Measurements from ENCODE around the gene IL1RAPL2.
"Not testable (repeated sequence)": the region's sequence is repeated elsewhere in the genome, so short reads cannot be mapped to it uniquely, and the experiment has no call there.

IL1RAPL2 gene

DNA sequence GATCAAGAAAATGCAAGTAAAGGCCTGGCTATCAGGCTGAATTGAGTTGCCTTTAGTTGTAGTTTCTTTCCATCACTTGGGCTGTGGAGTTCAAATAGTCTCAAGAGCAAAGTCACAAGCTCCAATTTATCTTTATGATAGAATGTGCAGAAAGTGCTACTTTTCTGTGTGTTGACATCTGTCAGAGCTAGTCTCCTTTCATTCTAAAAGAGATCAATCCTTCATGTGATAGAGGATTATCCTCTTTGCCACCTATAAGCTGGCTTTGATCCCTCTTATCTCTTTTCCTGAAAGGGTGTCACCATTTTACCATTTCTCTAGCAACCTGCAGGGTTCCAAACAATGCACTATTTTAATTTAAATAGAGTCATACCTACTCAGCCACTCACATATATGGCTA, 429.5 kb downstream of the IL1RAPL2 start:
- H3K4me1 ChIP-seq, result no peaks in the 10 kb centered on the region
- no peaks in the 10 kb centered on the region for H3K27me3 ChIP-seq
- no peak overlapping the region for H3K4me2 ChIP-seq
- H3K9me3 ChIP-seq, result no peaks in the 10 kb centered on the region
- no peak overlapping the region for H3K9ac ChIP-seq
- H3K27ac ChIP-seq, result no peak overlapping the region
- H3K4me3 ChIP-seq, result no peak overlapping the region
- TF ChIP-seq Cebpa-rat (IDR thresholded peaks at IDR 0.05), result no peak
- no peaks in the 10 kb centered on the region for H4K20me1 ChIP-seq
- no peaks in the 10 kb centered on the region for H3K36me3 ChIP-seq

DNA sequence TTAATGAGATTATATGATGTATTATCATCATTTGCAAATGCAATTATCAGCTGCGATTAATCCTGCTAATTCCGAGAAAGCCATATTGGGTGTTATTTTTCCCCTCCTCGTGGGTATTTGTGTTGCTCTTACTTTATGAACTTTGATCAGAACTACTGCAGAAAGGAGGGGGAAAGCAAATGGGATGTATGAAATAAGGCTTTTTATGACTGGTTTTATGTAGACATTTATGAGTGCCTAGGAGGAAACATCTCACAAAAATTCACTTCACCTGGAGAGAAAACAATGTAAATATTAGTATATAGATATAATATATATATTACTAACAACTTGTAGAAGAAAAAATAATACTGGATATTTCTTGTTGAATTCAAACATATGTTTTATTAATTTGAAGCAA, 440.1 kb downstream of the IL1RAPL2 start:
- Histone ChIP-seq H3K36me3 (no peaks in the 10 kb centered on the region), H3K27ac (no peak overlapping the region), H3K4me3 (no peak overlapping the region), H3K27me3 (no peaks in the 10 kb centered on the region), H3K9me3 (no peaks in the 10 kb centered on the region), H3K9ac (no peak overlapping the region), H3K4me1 (no peaks in the 10 kb centered on the region), H3K4me2 (no peak overlapping the region), H4K20me1 (no peaks in the 10 kb centered on the region)
- TF ChIP-seq Cebpa-rat (IDR thresholded peaks at IDR 0.05), result no peak

DNA sequence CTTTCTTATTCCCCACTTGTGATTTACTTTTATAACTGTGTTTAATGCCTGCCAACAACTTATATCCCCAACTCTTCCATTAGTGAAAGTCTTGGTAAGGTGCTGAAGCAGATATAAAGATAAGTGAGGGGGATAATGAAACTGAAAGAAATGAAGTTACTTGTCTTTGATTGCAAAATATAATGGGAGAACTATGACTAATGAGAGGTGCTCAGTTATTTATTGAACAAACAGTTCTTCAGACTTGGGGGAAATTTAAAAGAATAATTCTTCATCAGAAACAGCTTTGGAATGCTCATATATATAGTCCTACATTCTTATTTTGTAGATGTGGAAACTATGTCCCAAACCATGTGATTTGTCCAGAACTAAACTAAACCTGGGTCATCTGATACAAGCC, 441.0 kb downstream of the IL1RAPL2 start:
- Histone ChIP-seq H3K4me3 (no peak overlapping the region), H3K4me1 (no peaks in the 10 kb centered on the region), H3K36me3 (no peaks in the 10 kb centered on the region), H3K4me2 (no peak overlapping the region), H3K27ac (no peak overlapping the region), H4K20me1 (no peaks in the 10 kb centered on the region), H3K9me3 (no peaks in the 10 kb centered on the region), H3K9ac (no peak overlapping the region), H3K27me3 (no peaks in the 10 kb centered on the region)
- no peak for TF ChIP-seq Cebpa-rat (IDR thresholded peaks at IDR 0.05)

DNA sequence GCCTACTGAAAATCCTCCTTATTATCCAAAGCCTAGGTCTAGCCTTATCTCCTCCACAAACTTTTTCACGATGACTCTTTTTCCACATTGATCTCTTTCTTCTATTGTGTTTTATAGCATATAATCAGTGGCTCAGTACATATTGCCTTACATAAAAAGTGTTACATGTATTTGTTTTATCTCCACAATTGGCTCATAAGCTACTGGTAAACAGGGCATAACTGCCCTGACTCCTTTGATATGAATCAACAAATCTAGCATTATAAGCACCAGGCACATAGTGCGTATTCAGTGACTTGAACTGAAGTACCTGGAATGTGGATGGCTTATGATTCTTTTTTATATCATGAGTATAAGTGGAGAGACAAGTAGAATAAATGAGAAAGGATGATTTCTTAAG, 447.7 kb downstream of the IL1RAPL2 start:
- Histone ChIP-seq H3K4me2 (no peak overlapping the region), H3K36me3 (no peaks in the 10 kb centered on the region), H3K4me1 (no peaks in the 10 kb centered on the region), H3K9ac (no peak overlapping the region), H3K9me3 (no peaks in the 10 kb centered on the region), H3K27me3 (no peaks in the 10 kb centered on the region), H3K4me3 (no peak overlapping the region), H4K20me1 (no peaks in the 10 kb centered on the region), H3K27ac (no peak overlapping the region)
- no peak for TF ChIP-seq Cebpa-rat (IDR thresholded peaks at IDR 0.05)

DNA sequence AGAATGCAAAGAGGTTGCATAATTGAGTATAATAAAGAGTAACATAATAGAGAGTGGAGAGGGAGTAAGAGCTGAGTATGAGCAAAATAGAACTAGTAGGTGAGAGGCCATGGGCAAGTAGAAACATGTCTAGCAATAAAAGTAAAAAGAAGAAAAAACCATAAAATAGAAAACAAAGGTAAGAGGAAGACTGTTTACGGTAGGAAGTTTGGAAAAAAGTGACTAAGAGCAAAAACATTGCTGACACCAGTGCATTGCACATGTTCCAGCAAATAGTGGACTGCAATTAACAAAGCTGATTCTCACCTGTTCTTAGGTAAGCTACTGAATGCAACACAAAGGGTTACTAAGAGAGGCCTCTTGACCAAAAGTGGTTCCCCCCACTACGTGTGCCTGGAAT, 451.6 kb downstream of the IL1RAPL2 start:
- no peaks in the 10 kb centered on the region for H3K36me3 ChIP-seq

DNA sequence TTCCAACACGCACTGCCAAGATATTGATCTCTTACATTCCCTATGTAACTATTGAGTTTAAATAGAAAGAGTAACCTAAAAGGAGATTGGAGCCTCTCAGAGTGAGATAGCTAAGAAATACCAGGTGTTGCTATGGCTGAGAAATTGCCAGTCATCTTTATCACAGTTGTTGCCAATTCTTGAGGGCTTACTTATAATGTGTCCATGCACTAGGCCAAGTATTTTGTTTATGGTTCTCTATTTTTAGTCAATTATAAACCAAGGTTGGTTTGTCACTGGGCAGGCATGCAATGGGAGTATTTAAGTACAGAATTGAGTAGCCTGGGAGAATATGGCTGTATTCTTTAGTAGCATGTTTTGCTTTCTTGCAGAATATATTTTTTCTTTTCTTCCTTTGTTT, 452.9 kb downstream of the IL1RAPL2 start:
- Histone ChIP-seq H3K4me1 (no peaks in the 10 kb centered on the region), H3K27me3 (no peaks in the 10 kb centered on the region), H3K4me2 (no peak overlapping the region), H4K20me1 (no peaks in the 10 kb centered on the region), H3K9ac (no peak overlapping the region), H3K27ac (no peak overlapping the region), H3K36me3 (no peaks in the 10 kb centered on the region), H3K9me3 (no peaks in the 10 kb centered on the region), H3K4me3 (no peak overlapping the region)
- TF ChIP-seq Cebpa-rat (IDR thresholded peaks at IDR 0.05), result no peak

More for the DNA sequence above, 451.6 kb downstream of the IL1RAPL2 start:
- Histone ChIP-seq H3K9ac (no peak overlapping the region), H3K27me3 (no peaks in the 10 kb centered on the region), H3K27ac (no peak overlapping the region), H3K4me1 (no peaks in the 10 kb centered on the region), H3K4me2 (no peak overlapping the region), H3K9me3 (no peaks in the 10 kb centered on the region), H4K20me1 (no peaks in the 10 kb centered on the region), H3K4me3 (no peak overlapping the region)
- no peak for TF ChIP-seq Cebpa-rat (IDR thresholded peaks at IDR 0.05)

DNA sequence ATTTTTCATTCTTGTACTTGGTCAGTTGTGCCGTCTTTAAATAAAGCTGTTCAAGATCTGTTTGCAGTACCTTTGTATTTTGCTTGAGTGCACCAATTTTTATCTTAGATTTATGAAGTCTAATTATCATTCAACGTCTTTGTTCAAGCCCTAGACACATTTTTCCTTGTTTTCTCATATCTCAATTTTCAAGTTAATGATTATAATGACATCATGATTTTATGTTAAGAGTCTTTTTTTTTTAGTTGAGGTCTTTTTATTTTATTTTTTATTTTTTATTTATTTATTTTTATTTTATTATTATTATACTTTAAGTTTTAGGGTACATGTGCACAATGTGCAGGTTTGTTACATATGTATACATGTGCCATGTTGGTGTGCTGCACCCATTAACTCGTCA, 463.0 kb downstream of the IL1RAPL2 start:
- H3K27me3 ChIP-seq, H3K27ac ChIP-seq: not testable (repeated sequence)

DNA sequence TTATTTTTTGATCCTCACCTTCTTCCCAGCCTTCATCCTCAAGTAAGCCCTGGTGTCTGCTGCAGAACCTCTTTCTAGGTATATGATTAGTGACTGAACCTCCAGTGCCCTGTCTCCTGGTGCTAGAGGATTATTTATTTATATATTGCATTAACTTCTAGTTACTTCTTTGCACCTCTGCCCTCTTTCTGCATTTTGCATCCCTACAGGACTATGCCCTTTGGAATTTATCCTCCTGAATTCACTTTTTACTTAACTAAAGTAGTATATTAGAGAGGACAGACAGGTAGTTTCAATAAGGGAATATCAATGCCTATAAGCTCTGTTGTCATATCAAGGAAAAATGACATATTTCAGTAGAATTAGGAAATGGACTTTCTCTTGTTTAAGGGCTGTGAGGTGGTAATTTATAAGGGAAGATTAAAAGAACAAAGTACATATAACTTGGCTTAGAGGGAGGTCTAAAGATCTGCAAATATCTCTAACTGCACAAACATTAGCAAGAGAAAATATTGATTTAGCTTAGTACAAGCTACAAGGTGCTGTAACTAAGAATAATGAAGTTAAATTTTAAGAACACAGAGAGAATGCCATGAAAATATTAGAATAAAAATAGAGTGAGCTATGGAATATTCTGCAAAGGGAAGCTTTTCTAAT, 472.8 kb downstream of the IL1RAPL2 start:
- H3K9me3 ChIP-seq, result no peaks in the 10 kb centered on the region

More for the DNA sequence above, 463.0 kb downstream of the IL1RAPL2 start:
- H4K20me1 ChIP-seq, H3K4me3 ChIP-seq, H3K4me2 ChIP-seq, H3K9ac ChIP-seq, H3K4me1 ChIP-seq, H3K9me3 ChIP-seq, H3K36me3 ChIP-seq: not testable (repeated sequence)

DNA sequence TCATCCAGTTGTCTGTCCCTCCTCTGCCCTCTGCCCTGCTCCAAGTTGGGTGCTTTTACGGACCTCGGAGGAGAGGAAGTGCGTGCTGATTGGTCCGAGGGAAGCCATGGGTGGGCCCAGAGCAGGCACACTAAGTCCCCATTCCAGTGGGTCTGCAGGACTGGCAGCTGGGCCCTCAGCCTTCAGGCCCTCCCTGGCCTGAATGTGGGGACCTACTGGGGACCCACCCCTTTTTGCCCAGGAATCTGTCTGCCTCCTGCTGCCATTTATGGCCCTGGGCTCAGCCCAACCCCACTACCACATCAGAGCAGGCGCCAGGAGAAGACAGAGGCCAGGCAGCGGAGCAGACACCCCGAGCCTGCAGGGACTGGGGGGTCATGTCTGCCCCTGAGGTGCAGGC, 484.9 kb downstream of the IL1RAPL2 start:
- Histone ChIP-seq H4K20me1 (no peaks in the 10 kb centered on the region), H3K9ac (no peak overlapping the region), H3K4me2 (no peak overlapping the region), H3K4me1 (no peaks in the 10 kb centered on the region), H3K27me3 (no peaks in the 10 kb centered on the region), H3K4me3 (no peak overlapping the region), H3K27ac (no peak overlapping the region), H3K9me3 (peaks cover 22% of the 10 kb centered on the region), H3K36me3 (no peaks in the 10 kb centered on the region)
- TF ChIP-seq Cebpa-rat (IDR thresholded peaks at IDR 0.05), result no peak

More for the DNA sequence above, 472.8 kb downstream of the IL1RAPL2 start:
- Histone ChIP-seq H3K4me2 (no peak overlapping the region), H3K36me3 (no peaks in the 10 kb centered on the region), H3K9ac (no peak overlapping the region), H4K20me1 (no peaks in the 10 kb centered on the region), H3K4me3 (no peak overlapping the region), H3K27me3 (no peaks in the 10 kb centered on the region), H3K27ac (no peak overlapping the region), H3K4me1 (no peaks in the 10 kb centered on the region)
- no peak for TF ChIP-seq Cebpa-rat (IDR thresholded peaks at IDR 0.05)

DNA sequence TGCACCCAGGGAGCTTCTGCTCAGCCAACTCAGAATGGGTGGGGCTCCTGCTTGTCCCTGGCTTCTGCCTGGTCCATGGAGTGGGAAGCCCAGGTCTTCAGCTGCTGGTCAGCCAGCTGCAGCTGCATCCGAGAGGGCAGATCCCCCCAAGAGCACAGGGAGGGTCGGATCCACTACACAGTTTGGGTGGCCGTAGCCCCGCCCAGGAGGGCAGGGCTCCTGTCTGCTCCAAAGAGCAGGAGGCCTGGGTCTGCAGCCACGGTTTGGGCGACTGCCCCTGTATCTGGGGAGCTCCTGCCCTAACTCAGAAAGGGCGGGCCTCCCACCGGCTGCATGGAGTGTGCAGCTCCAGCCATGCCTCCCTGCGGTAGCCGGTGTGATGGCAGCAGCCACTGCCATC, 485.4 kb downstream of the IL1RAPL2 start:
- no peak for TF ChIP-seq Cebpa-rat (IDR thresholded peaks at IDR 0.05)
- Histone ChIP-seq H3K9ac (no peak overlapping the region), H4K20me1 (no peaks in the 10 kb centered on the region), H3K4me3 (no peak overlapping the region), H3K27ac (no peak overlapping the region), H3K4me1 (no peaks in the 10 kb centered on the region), H3K4me2 (no peak overlapping the region), H3K36me3 (no peaks in the 10 kb centered on the region), H3K27me3 (no peaks in the 10 kb centered on the region), H3K9me3 (peaks cover 22% of the 10 kb centered on the region)

DNA sequence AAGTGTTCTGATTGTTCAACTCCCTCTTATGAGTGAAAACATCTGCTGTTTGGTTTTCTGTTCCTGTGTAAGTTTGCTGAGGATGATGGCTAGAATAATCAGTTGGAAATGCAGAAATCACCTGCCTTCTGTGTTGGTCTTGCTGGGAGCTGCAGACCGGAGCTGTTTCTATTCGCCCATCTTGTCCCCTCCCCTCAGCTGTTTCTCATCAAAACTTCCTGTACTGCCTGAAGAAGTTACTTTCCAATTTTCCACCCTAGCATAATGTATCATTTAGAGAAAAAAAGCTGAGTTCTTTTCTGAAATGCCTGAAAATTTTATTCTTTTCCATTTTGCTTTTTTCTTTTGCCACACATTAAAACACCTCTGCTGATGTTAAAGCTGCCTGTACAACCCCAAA, 486.9 kb downstream of the IL1RAPL2 start:
- H3K27ac ChIP-seq, result no peak overlapping the region
- H3K36me3 ChIP-seq, result no peaks in the 10 kb centered on the region
- no peak for TF ChIP-seq Cebpa-rat (IDR thresholded peaks at IDR 0.05)
- no peaks in the 10 kb centered on the region for H4K20me1 ChIP-seq
- H3K4me3 ChIP-seq, result no peak overlapping the region
- H3K4me1 ChIP-seq, result no peaks in the 10 kb centered on the region
- no peak overlapping the region for H3K4me2 ChIP-seq
- H3K9me3 ChIP-seq, result peaks cover 22% of the 10 kb centered on the region
- H3K27me3 ChIP-seq, result no peaks in the 10 kb centered on the region
- H3K9ac ChIP-seq, result no peak overlapping the region
